Smooth muscle cell (in vitro differentiated cells): Measurements from ENCODE around the gene INTS7. TPM values are rescaled to one million over a fixed set of nuclear protein-coding genes. Genes with fewer than 3 reads are reported as not detected.

ENCODE experiments used
- microRNA-seq: library from miRNA; unstranded; fragments of <30 nt; microRNA quantifications from one replicate; pipeline ENCODE4, GENCODE V29; 2016; ENCODE audit warnings: borderline number of aligned reads
- polyA plus RNA-seq: library from polyadenylated mRNA; unstranded; fragments of >200 nt; fragmentation: Nextera tagmentation; extraction: Ambion mirVana; gene quantifications from 2 replicates; pipeline ENCODE4 v1.2.1, GENCODE V29; 2016
- small RNA-seq: library from RNA; depleted of rRNA; stranded (forward); fragments of <200 nt; gene quantifications from one replicate; pipeline ENCODE3, GENCODE V24; 2014
- total RNA-seq: library from RNA; depleted of rRNA; stranded (reverse); fragments of >200 nt; gene quantifications from 2 replicates; pipeline ENCODE4 v1.2.3, GENCODE V29; 2014

INTS7 gene
- total and polyA plus RNA-seq, 2 experiments from 2014 or later = 5.9 to 9.5 TPM

Small RNAs within 50 kb of the gene (microRNA-seq; reads per million reads assigned to microRNA genes)
- gene MIR3122 = not detected

Small RNAs within 50 kb of the gene (small RNA-seq; reads per million reads assigned to genes)
- gene MIR3122 (not detected), gene RF00568 (not detected)

Other genes starting within 250 kb of the INTS7 start
- 32.7 and 39.7 TPM in 2 replicates for gene LPGAT1, start 204.8 kb downstream of the INTS7 start, total RNA-seq
- gene LPGAT1, start 204.8 kb downstream of the INTS7 start, polyA plus RNA-seq = 9.8 and 12.0 TPM in 2 replicates
- 8.6 and 12.7 TPM in 2 replicates for gene DTL, start 191 bp upstream of the INTS7 start, total RNA-seq
- gene DTL, start 191 bp upstream of the INTS7 start, polyA plus RNA-seq = 7.6 and 9.7 TPM in 2 replicates
- 17.6 and 24.9 TPM in 2 replicates for gene PPP2R5A, start 249.9 kb upstream of the INTS7 start, total RNA-seq
- 12.2 and 12.3 TPM in 2 replicates for gene PPP2R5A, start 249.9 kb upstream of the INTS7 start, polyA plus RNA-seq